ENCODE data around the gene GRK2. TPM values are rescaled to one million over a fixed set of nuclear protein-coding genes. Genes with fewer than 3 reads are reported as not detected.

Gene GRK2
- total and polyA plus RNA-seq, 2 donors (not counting 3 experiments of a cell fraction or from before 2014, with no cell fraction given) = 57.9 to 62.3 TPM

DNA sequence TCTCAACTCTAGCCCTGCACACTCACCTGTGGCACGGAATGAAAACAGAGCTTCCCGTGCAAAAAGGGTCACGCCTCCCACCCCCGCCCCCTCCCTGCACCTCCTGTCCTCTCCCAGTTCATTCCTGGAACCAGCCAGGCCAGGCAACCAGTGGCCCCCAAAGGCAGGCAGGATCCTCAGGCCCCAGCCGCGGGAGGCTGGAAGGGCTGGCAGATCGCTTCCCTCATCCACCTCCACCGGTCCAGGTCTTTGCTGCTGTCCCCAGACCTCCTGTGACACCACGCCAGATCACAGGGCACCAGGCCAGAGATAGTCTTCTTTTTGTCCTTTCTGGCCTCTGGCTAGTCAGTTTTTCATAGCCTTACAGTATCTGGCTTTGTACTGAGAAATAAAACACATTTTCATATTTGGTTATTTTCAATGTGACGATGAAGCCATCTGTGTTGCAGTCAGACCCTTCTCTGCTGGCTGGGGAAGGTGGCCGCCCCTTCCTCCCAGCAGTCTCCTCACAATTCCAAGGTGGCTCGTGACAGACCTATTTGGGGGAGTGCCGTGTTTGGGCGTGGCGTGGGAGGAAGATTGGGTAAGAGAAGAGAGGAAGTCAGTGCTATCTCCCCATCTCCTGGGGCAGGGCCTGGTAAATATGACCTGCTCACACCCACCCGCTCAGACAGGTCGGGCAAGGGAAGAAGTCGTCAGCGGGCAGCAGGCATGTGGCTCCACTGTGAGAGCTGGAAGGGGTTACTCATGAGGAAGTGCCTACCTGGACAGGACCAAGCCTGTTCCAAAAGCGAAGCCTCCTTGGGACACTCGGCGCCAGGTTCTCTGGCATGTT lies 46.1 kb downstream of the GRK2 start:
- ChIA-PET POLR2A (no interaction called here), CTCF (interaction anchor here (1.4 kb wide), 1 partner anchor 50 kb away, joined by 5 read pairs; no protein-coding TSS in a partner anchor)
- no peak overlapping the region for H3K9ac ChIP-seq (replicated peaks; ENCODE audit: extremely low read depth, insufficient read depth, low read length)
- FAIRE-seq (no peak), DNase-seq (ENCODE audit: low read depth, low spot score) (no peak)
- no peaks in the 10 kb centered on the region for H4K20me1 ChIP-seq (replicated peaks; ENCODE audit: control insufficient read depth, extremely low read depth, insufficient read depth, low read length)
- no peaks in the 10 kb centered on the region for H3K27me3 ChIP-seq (ENCODE audit: control insufficient read depth in 2 of 2, insufficient read depth in 2 of 2, low read length in 2 of 2)
- no peaks in the 10 kb centered on the region for H3K9me1 ChIP-seq (replicated peaks; ENCODE audit: control insufficient read depth, extremely low read depth, insufficient read depth, low read length)
- H3K36me3 ChIP-seq (ENCODE audit: control insufficient read depth in 2 of 2, extremely low read depth in 1 of 2, insufficient read depth in 2 of 2, low read length in 2 of 2) = peaks cover 0 to 2% of the 10 kb centered on the region in 2 experiments
- no peaks in the 10 kb centered on the region for H3K4me1 ChIP-seq (ENCODE audit: control insufficient read depth, extremely low read depth, insufficient read depth, low read length)
- no TSS peak for BruUV-seq (replicated peaks)
- no peak overlapping the region for H3K27ac ChIP-seq (ENCODE audit: insufficient read depth, low read depth, low read length)
- no peaks in the 10 kb centered on the region for H3K9me3 ChIP-seq (replicated peaks; ENCODE audit: control insufficient read depth, insufficient read depth, low read length)
- no peaks in the 10 kb centered on the region for H3K79me2 ChIP-seq (ENCODE audit: control insufficient read depth, insufficient read depth, low read length)
- intact Hi-C loops (cut with micrococcal nuclease) = no loop called here
- TF ChIP-seq JUN (IDR thresholded peaks at IDR 0.05; ENCODE audit: borderline replicate concordance, insufficient read depth, insufficient read length, low read depth) = no peak
- TF ChIP-seq EZH2 (IDR thresholded peaks at IDR 0.05; ENCODE audit: borderline replicate concordance, low read depth, low read length, severe bottlenecking) = no peak
- TF ChIP-seq POLR2AphosphoS5 (IDR thresholded peaks at IDR 0.05; ENCODE audit: insufficient read depth, low read depth, low read length) = no peak
- no peak overlapping the region for H3K4me3 ChIP-seq (replicated peaks in 1 of 3; ENCODE audit: insufficient read depth in 1 of 3, low read depth in 1 of 3, low read length in 3 of 3)
- H2AFZ ChIP-seq (ENCODE audit: low read depth, low read length) = no peak overlapping the region
- dilution Hi-C loops (cut with MboI; ENCODE audit: extremely low pct_ligation_motif_present, low sequenced_read_pairs) = no loop called here
- no peak overlapping the region for H3K4me2 ChIP-seq (ENCODE audit: insufficient read depth, low read length)

DNA sequence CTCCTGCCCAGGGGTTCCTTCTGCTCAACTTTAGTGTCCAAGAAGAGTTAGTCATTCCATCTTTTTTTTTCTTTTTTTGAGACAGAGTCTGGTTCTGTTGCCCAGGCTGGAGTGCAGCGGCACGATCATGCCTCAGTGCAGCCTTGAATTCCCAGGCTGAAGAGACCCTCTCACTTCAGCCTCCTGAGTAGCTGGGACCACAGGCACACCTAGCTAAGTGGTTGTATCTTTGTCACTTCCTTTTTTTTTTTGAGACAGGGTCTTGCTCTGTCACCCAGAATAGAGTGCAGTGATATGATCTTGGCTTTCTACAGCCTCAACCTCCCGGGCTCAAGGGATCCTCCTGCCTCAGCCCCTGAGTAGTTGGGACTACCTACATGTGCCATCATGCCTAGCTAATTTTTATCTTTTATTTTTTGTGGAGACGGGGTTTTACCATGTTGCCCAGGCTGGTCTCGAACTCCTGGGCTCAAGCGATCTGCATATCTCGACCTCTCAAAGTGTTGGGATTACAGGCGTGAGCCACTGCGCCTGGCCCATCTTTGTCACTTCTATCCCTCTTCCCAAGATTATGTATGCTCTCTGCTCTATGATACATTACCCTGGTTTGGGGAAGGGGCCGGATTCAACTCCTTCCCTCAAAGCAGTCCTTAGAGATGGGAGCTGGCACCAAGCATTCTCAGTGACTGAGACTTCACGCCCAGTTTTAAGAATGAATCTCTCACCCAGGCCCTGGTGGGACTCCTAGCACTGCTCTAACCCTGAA lies 47.0 kb downstream of the GRK2 start:
- Histone ChIP-seq H3K4me3 (replicated peaks in 1 of 3; ENCODE audit: insufficient read depth in 1 of 3, low read depth in 1 of 3, low read length in 3 of 3) (no peak overlapping the region), H3K27me3 (ENCODE audit: control insufficient read depth in 2 of 2, insufficient read depth in 2 of 2, low read length in 2 of 2) (no peaks in the 10 kb centered on the region), H3K4me2 (ENCODE audit: insufficient read depth, low read length) (no peak overlapping the region), H3K9me3 (replicated peaks; ENCODE audit: control insufficient read depth, insufficient read depth, low read length) (no peaks in the 10 kb centered on the region), H3K9ac (replicated peaks; ENCODE audit: extremely low read depth, insufficient read depth, low read length) (no peak overlapping the region), H3K4me1 (ENCODE audit: control insufficient read depth, extremely low read depth, insufficient read depth, low read length) (peaks cover 2% of the 10 kb centered on the region), H3K27ac (ENCODE audit: insufficient read depth, low read depth, low read length) (no peak overlapping the region), H3K79me2 (ENCODE audit: control insufficient read depth, insufficient read depth, low read length) (no peaks in the 10 kb centered on the region), H3K36me3 (ENCODE audit: control insufficient read depth in 2 of 2, extremely low read depth in 1 of 2, insufficient read depth in 2 of 2, low read length in 2 of 2) (peaks cover 0 to 2% of the 10 kb centered on the region in 2 experiments), H2AFZ (ENCODE audit: low read depth, low read length) (no peak overlapping the region), H4K20me1 (replicated peaks; ENCODE audit: control insufficient read depth, extremely low read depth, insufficient read depth, low read length) (no peaks in the 10 kb centered on the region), H3K9me1 (replicated peaks; ENCODE audit: control insufficient read depth, extremely low read depth, insufficient read depth, low read length) (no peaks in the 10 kb centered on the region)
- no TSS peak for BruUV-seq (replicated peaks)
- intact Hi-C loops (cut with micrococcal nuclease) (no loop called here), dilution Hi-C loops (cut with MboI; ENCODE audit: extremely low pct_ligation_motif_present, low sequenced_read_pairs) (no loop called here)
- no peak for FAIRE-seq
- DNase-seq (ENCODE audit: low read depth, low spot score) = no peak
- no peak for TF ChIP-seq POLR2AphosphoS5 (IDR thresholded peaks at IDR 0.05; ENCODE audit: insufficient read depth, low read depth, low read length)
- TF ChIP-seq EZH2 (IDR thresholded peaks at IDR 0.05; ENCODE audit: borderline replicate concordance, low read depth, low read length, severe bottlenecking) = no peak
- no peak for TF ChIP-seq FOS (IDR thresholded peaks at IDR 0.05; ENCODE audit: borderline replicate concordance, insufficient read depth, low read length)
- no peak for TF ChIP-seq POLR2A (IDR thresholded peaks at IDR 0.05; ENCODE audit: low read depth, low read length)
- no peak for TF ChIP-seq JUN (IDR thresholded peaks at IDR 0.05; ENCODE audit: borderline replicate concordance, insufficient read depth, insufficient read length, low read depth)
- TF ChIP-seq, protein P1, sequence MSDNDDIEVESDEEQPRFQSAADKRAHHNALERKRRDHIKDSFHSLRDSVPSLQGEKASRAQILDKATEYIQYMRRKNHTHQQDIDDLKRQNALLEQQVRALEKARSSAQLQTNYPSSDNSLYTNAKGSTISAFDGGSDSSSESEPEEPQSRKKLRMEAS (IDR thresholded peaks at IDR 0.05; ENCODE audit: insufficient read depth, insufficient read length) = no peak
- TF ChIP-seq MYC (IDR thresholded peaks at IDR 0.05; ENCODE audit: low read depth, low read length) = no peak
- TF ChIP-seq, protein P2, sequence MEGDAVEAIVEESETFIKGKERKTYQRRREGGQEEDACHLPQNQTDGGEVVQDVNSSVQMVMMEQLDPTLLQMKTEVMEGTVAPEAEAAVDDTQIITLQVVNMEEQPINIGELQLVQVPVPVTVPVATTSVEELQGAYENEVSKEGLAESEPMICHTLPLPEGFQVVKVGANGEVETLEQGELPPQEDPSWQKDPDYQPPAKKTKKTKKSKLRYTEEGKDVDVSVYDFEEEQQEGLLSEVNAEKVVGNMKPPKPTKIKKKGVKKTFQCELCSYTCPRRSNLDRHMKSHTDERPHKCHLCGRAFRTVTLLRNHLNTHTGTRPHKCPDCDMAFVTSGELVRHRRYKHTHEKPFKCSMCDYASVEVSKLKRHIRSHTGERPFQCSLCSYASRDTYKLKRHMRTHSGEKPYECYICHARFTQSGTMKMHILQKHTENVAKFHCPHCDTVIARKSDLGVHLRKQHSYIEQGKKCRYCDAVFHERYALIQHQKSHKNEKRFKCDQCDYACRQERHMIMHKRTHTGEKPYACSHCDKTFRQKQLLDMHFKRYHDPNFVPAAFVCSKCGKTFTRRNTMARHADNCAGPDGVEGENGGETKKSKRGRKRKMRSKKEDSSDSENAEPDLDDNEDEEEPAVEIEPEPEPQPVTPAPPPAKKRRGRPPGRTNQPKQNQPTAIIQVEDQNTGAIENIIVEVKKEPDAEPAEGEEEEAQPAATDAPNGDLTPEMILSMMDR (IDR thresholded peaks at IDR 0.05; ENCODE audit: extremely low read depth in 1 of 2, insufficient read depth in 1 of 2, low read depth in 1 of 2, low read length in 2 of 2) = no peak
- TF ChIP-seq GATA2 (IDR thresholded peaks at IDR 0.05; ENCODE audit: insufficient read depth, insufficient read length, low read depth, low read length) = no peak
- ChIA-PET CTCF (interaction anchor here (1.2 to 1.4 kb wide), 2 partner anchors 50 to 51 kb away, joined by 5 read pairs; no protein-coding TSS in a partner anchor), POLR2A (no interaction called here)
